Fibroblast of lung (primary cell): ENCODE measurements around the gene ALOX5. TPM values are rescaled to one million over a fixed set of nuclear protein-coding genes. Genes with fewer than 3 reads are reported as not detected.
"Not testable (repeated sequence)": the region's sequence is repeated elsewhere in the genome, so short reads cannot be mapped to it uniquely, and the experiment has no call there.

Source experiments
- DNase-seq, 2 donors: peaks; one replicate each; pipeline versions ENCODE4 v3.0.0 to v3.0.0-alpha.2; 2010; ENCODE audit warnings: low read depth in 2 of 2
- H2AFZ ChIP-seq: 2 replicates; pipeline ENCODE4 v1.5.1; 2012; ENCODE audit warnings: low read length, control low read depth, inconsistent platforms
- H3K27ac ChIP-seq: 2 replicates; pipeline ENCODE4 v1.5.1; 2011; ENCODE audit warnings: low read length, control low read depth; ENCODE audit not compliant: insufficient read depth
- H3K27me3 ChIP-seq: 2 replicates; pipeline ENCODE4 v1.5.1; 2011; ENCODE audit warnings: mild to moderate bottlenecking, low read length; ENCODE audit not compliant: control insufficient read depth, insufficient read depth
- H3K36me3 ChIP-seq: 2 replicates; pipeline ENCODE4 v1.5.1; 2011; ENCODE audit warnings: low read length; ENCODE audit not compliant: control insufficient read depth, insufficient read depth
- H3K4me1 ChIP-seq: 2 replicates; pipeline ENCODE4 v1.5.1; 2011; ENCODE audit warnings: low read length; ENCODE audit not compliant: control insufficient read depth, insufficient read depth; ENCODE audit errors: extremely low read depth
- H3K4me2 ChIP-seq: 2 replicates; pipeline ENCODE4 v1.5.1; 2011; ENCODE audit warnings: low read length, control low read depth; ENCODE audit not compliant: insufficient read depth; ENCODE audit errors: extremely low read depth
- H3K4me3 ChIP-seq, 4 experiments: fragments of 200-600 bp in 1 of 4; sonication (generic) in 1 of 4; replicated peaks in 1 of 4; 2 replicates each; pipeline ENCODE4 v1.5.1; 2011 to 2016; ENCODE audit warnings: low read length in 4 of 4, low read depth in 3 of 4, mild to moderate bottlenecking in 3 of 4, control low read depth in 2 of 4, inconsistent platforms in 1 of 4, mixed read lengths in 1 of 4; ENCODE audit not compliant: insufficient read depth in 1 of 4; ENCODE audit errors: control extremely low read depth in 1 of 4
- H3K79me2 ChIP-seq: 2 replicates; pipeline ENCODE4 v1.5.1; 2012; ENCODE audit warnings: mild to moderate bottlenecking, low read length, inconsistent platforms; ENCODE audit not compliant: control insufficient read depth, insufficient read depth
- H3K9ac ChIP-seq: 2 replicates; pipeline ENCODE4 v1.5.1; 2011; ENCODE audit warnings: mild to moderate bottlenecking, low read length, control low read depth; ENCODE audit not compliant: insufficient read depth
- H3K9me3 ChIP-seq: 2 replicates; pipeline ENCODE4 v1.5.1; 2012; ENCODE audit warnings: low read depth, low read length; ENCODE audit not compliant: control insufficient read depth, insufficient read depth
- H4K20me1 ChIP-seq: 2 replicates; pipeline ENCODE4 v1.5.1; 2011; ENCODE audit warnings: low read length; ENCODE audit not compliant: control insufficient read depth, insufficient read depth; ENCODE audit errors: extremely low read depth
- EZH2 ChIP-seq: IDR thresholded peaks from 2 replicates; pipeline ENCODE4 v1.5.1; 2012; ENCODE audit warnings: low read length, control low read depth, mild to moderate bottlenecking; ENCODE audit errors: missing control alignments
- polyA minus RNA-seq: library from RNA; depleted of rRNA, polyadenylated mRNA; stranded (reverse); fragments of >200 nt; gene quantifications from 2 replicates; pipeline ENCODE4 v1.2.3, GENCODE V29; 2011; ENCODE audit warnings: low replicate concordance
- polyA plus RNA-seq, 2 donors: library from polyadenylated mRNA; depleted of rRNA in 1 of 2; stranded (reverse) in 1 of 2; unstranded in 1 of 2; fragments of >200 nt; gene quantifications; 2 replicates each; pipeline ENCODE4 v1.2.1, GENCODE V29; 2011 to 2012; ENCODE audit warnings: missing spikeins in 1 of 2
- total RNA-seq: library from RNA; depleted of rRNA; stranded (reverse); fragments of >200 nt; gene quantifications from 2 replicates; pipeline ENCODE4 v1.2.1, GENCODE V29; 2014
- TF ChIP-seq, protein P1 (sequence below), 2 donors: IDR thresholded peaks in 1 of 2; conservative IDR thresholded peaks in 1 of 2; 1 replicate in 1 of 2; 2 replicates in 1 of 2; pipeline ENCODE4 v1.5.1; 2011 to 2012; ENCODE audit warnings: low read length in 2 of 2, control low read depth in 1 of 2, inconsistent platforms in 1 of 2, low read depth in 1 of 2, mild to moderate bottlenecking in 1 of 2

The ALOX5 gene
- total RNA-seq (not detected in 2 replicates), polyA plus RNA-seq (not detected in 2 replicates), polyA minus RNA-seq (not detected in 2 replicates)
- not detected in 2 replicates for polyA plus RNA-seq (2012)

GRCh38 chr10:45373576-45374349 lies at the start of gene ALOX5:
ALOX5 (plus strand) TSS chr10:45374216; CDS start chr10:45374280, 64 bp downstream.
- Histone ChIP-seq H3K27me3 (peaks cover 32% of the 10 kb centered on the region), H2AFZ (no peak within 1 kb of the TSS), H3K4me1 (no peaks in the 10 kb centered on the region), H3K4me3 (no peak within 1 kb of the TSS), H4K20me1 (peaks cover 2% of the 10 kb centered on the region), H3K79me2 (no peaks in the 10 kb centered on the region), H3K9ac (no peak within 1 kb of the TSS), H3K4me2 (peak within 1 kb of the TSS; percentile 68), H3K27ac (no peak within 1 kb of the TSS), H3K36me3 (no peaks in the 10 kb centered on the region), H3K9me3 (no peaks in the 10 kb centered on the region)
- TF ChIP-seq, protein P1, sequence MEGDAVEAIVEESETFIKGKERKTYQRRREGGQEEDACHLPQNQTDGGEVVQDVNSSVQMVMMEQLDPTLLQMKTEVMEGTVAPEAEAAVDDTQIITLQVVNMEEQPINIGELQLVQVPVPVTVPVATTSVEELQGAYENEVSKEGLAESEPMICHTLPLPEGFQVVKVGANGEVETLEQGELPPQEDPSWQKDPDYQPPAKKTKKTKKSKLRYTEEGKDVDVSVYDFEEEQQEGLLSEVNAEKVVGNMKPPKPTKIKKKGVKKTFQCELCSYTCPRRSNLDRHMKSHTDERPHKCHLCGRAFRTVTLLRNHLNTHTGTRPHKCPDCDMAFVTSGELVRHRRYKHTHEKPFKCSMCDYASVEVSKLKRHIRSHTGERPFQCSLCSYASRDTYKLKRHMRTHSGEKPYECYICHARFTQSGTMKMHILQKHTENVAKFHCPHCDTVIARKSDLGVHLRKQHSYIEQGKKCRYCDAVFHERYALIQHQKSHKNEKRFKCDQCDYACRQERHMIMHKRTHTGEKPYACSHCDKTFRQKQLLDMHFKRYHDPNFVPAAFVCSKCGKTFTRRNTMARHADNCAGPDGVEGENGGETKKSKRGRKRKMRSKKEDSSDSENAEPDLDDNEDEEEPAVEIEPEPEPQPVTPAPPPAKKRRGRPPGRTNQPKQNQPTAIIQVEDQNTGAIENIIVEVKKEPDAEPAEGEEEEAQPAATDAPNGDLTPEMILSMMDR (conservative IDR thresholded peaks at IDR 0.05 in 1 of 2, IDR thresholded peaks at IDR 0.05 in 1 of 2; ENCODE audit: low read depth in 1 of 2, low read length in 2 of 2), result no peak
- TF ChIP-seq EZH2, result peak; percentile 61
- no peak for DNase-seq

- H3K27me3 ChIP-seq, result no peaks in the 10 kb centered on the region
- no peaks in the 10 kb centered on the region for H3K9me3 ChIP-seq
- no peak overlapping the region for H3K4me2 ChIP-seq
- no peaks in the 10 kb centered on the region for H3K4me1 ChIP-seq
- H3K4me3 ChIP-seq, result no peak overlapping the region
- no peaks in the 10 kb centered on the region for H3K79me2 ChIP-seq
- H3K27ac ChIP-seq, result no peak overlapping the region
- H4K20me1 ChIP-seq, result no peaks in the 10 kb centered on the region
- H3K9ac ChIP-seq, result no peak overlapping the region
- no peak overlapping the region for H2AFZ ChIP-seq
- TF ChIP-seq EZH2, result no peak
- TF ChIP-seq, protein P1 (conservative IDR thresholded peaks at IDR 0.05 in 1 of 2, IDR thresholded peaks at IDR 0.05 in 1 of 2; ENCODE audit: low read depth in 1 of 2, low read length in 2 of 2), result no peak
- DNase-seq, result no peak
- H3K36me3 ChIP-seq, result no peaks in the 10 kb centered on the region
Observed at GRCh38 chr10:45325116-45325515, 48.9 kb upstream of the ALOX5 start.

DNA sequence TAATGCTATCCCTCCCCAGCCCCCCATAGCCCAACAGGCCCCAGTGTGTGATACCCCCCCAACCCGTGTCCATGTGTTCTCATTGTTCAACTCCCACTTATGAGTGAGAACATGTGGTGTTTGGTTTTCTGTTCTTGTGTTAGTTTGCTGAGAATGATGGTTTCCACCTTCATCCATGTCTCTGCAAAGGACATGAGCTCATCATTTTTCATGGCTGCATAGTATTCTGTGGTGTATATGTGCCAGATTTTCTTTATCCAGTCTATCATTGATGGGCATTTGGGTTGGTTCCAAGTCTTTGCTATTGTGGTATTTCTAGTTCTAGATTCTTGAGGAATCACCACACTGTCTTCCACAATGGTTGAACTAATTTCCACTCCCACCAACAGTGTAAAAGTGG lies 47.2 kb upstream of the ALOX5 start:
- H4K20me1 ChIP-seq, H3K9ac ChIP-seq, H3K27ac ChIP-seq, H3K4me1 ChIP-seq, H3K9me3 ChIP-seq, H3K79me2 ChIP-seq, H2AFZ ChIP-seq, H3K4me2 ChIP-seq, H3K4me3 ChIP-seq, DNase-seq, H3K36me3 ChIP-seq, H3K27me3 ChIP-seq: not testable (repeated sequence)

GRCh38 chr10:45331824-45332223 lies 42.2 kb upstream of the ALOX5 start:
- H3K79me2 ChIP-seq, H3K9ac ChIP-seq, H3K36me3 ChIP-seq, H3K4me3 ChIP-seq, H4K20me1 ChIP-seq, H3K27ac ChIP-seq, H3K4me1 ChIP-seq, H3K4me2 ChIP-seq, H3K9me3 ChIP-seq, H3K27me3 ChIP-seq, H2AFZ ChIP-seq, DNase-seq: not testable (repeated sequence)
